Epithelial cell of umbilical artery (primary cell): Measurements from ENCODE around the gene NCK2. TPM values are rescaled to one million over a fixed set of nuclear protein-coding genes. Genes with fewer than 3 reads are reported as not detected.

ENCODE experiments used
- total RNA-seq: library from RNA; depleted of rRNA; stranded (reverse); fragments of >200 nt; gene quantifications from 2 replicates; pipeline ENCODE4 v1.2.3, GENCODE V29; 2014

The NCK2 gene
- 28.4 and 31.8 TPM in 2 replicates for total RNA-seq

GRCh38 chr2:105744909-105745853 is at the start of gene NCK2:
Gene NCK2, plus strand, starts transcription at chr2:105744912. Its CDS starts 110,152 bp downstream, at chr2:105855064.

